OCI-LY3 (cell line): ENCODE measurements around the gene TSPEAR.

Experiments
- H2AFZ ChIP-seq: fragments of 200-600, 300-600 bp; shearing (Covaris generic); 2 replicates; pipeline ENCODE4 v1.6.0; 2014; ENCODE audit warnings: antibody characterized with exemption, low read depth, low read length
- H3K27ac ChIP-seq: fragments of 200-600, 300-600 bp; sonication (generic); 2 replicates; pipeline ENCODE4 v1.5.1; 2014; ENCODE audit warnings: mild to moderate bottlenecking, low read length, moderate library complexity, mixed read lengths
- H3K27me3 ChIP-seq: fragments of 200-600, 300-600 bp; sonication (generic); 2 replicates; pipeline ENCODE4 v1.6.1; 2014; ENCODE audit warnings: low read depth, low read length, mixed read lengths
- H3K36me3 ChIP-seq: fragments of 200-600, 300-600 bp; sonication (generic); replicated peaks from 2 replicates; pipeline ENCODE3; 2014; ENCODE audit warnings: low read depth, low read length, mixed read lengths
- H3K4me1 ChIP-seq: fragments of 300-600, 200-600 bp; sonication (generic); 2 replicates; pipeline ENCODE4 v1.6.1; 2014; ENCODE audit warnings: low read length, mixed read lengths
- H3K4me2 ChIP-seq: fragments of 200-600, 300-600 bp; sonication (generic); 2 replicates; pipeline ENCODE4 v1.6.1; 2014; ENCODE audit warnings: low read length, mixed read lengths
- H3K4me3 ChIP-seq: fragments of 300-600, 200-600 bp; sonication (generic); 2 replicates; pipeline ENCODE4 v1.5.1; 2014; ENCODE audit warnings: antibody characterized with exemption, mild to moderate bottlenecking, low read length, moderate library complexity
- H3K79me2 ChIP-seq: fragments of 300-600, 200-600 bp; shearing (Covaris generic); 2 replicates; pipeline ENCODE4 v1.6.1; 2014; ENCODE audit warnings: mild to moderate bottlenecking, low read length, mixed read lengths
- H3K9ac ChIP-seq: fragments of 300-600, 200-600 bp; shearing (Covaris generic); 2 replicates; pipeline ENCODE4 v1.6.0; 2014; ENCODE audit warnings: mild to moderate bottlenecking, low read length, moderate library complexity
- H3K9me3 ChIP-seq: fragments of 200-600, 300-600 bp; shearing (Covaris generic); 2 replicates; pipeline ENCODE4 v1.6.1; 2014; ENCODE audit warnings: low read length, mixed read lengths; ENCODE audit not compliant: insufficient read depth
- H4K20me1 ChIP-seq: fragments of 200-600, 300-600 bp; sonication (generic); 2 replicates; pipeline ENCODE4 v1.6.1; 2016; ENCODE audit warnings: low read length, mixed read lengths; ENCODE audit not compliant: insufficient read depth
- EZH2phosphoT487 ChIP-seq: fragments of 200-600 bp; shearing (Covaris generic); IDR thresholded peaks from 2 replicates; pipeline ENCODE4 v1.6.1; 2018; ENCODE audit warnings: antibody characterized with exemption, mixed run types, low read depth
- TF ChIP-seq, protein P1 (sequence below): fragments of 200-600, 300-600 bp; sonication (generic); IDR thresholded peaks from 2 replicates; pipeline ENCODE4 v1.5.1; 2014; ENCODE audit warnings: antibody characterized with exemption, low read length, low read depth

Gene TSPEAR

DNA sequence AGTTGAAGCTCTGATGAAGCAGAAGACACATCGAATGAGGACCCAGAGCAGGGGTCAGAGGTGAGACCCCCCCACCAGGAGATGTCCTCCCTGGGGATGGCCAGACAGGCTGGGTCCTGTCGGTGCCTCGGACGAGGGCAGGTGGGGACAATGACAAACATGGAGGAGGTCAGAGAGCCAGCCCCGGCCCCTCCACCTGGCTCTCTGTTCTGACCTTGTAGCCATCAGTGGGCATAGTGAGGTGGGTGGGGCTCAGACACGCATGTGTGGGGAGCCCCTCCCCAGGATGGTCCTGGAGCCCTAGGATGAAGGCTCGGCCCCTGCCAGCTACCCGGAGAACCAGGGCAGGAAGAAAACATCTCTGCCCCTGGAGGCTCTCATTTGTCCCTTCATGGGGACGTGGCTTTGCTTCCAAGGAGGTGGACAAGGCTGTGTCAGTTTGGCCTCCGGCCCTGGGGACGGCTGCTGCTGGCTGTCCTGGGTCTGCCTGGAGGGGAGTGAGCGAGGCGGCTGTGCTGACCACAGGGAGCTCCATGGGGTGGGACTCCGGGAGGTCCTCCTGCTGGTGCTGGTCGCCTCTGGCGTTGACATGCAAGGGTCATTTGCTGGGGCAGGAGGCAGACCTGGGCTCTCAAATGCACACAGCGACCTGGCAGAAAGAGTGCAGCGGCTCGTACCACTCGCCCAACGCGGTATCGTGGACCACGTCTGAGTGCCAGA, 121.6 kb downstream of the TSPEAR start:
- H3K27me3 ChIP-seq = peaks cover 6% of the 10 kb centered on the region; the same call in 1 of the 2 replicates
- no peaks in the 10 kb centered on the region for H3K79me2 ChIP-seq
- no peaks in the 10 kb centered on the region for H3K36me3 ChIP-seq
- no peak for TF ChIP-seq EZH2phosphoT487
- TF ChIP-seq, protein P1, sequence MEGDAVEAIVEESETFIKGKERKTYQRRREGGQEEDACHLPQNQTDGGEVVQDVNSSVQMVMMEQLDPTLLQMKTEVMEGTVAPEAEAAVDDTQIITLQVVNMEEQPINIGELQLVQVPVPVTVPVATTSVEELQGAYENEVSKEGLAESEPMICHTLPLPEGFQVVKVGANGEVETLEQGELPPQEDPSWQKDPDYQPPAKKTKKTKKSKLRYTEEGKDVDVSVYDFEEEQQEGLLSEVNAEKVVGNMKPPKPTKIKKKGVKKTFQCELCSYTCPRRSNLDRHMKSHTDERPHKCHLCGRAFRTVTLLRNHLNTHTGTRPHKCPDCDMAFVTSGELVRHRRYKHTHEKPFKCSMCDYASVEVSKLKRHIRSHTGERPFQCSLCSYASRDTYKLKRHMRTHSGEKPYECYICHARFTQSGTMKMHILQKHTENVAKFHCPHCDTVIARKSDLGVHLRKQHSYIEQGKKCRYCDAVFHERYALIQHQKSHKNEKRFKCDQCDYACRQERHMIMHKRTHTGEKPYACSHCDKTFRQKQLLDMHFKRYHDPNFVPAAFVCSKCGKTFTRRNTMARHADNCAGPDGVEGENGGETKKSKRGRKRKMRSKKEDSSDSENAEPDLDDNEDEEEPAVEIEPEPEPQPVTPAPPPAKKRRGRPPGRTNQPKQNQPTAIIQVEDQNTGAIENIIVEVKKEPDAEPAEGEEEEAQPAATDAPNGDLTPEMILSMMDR = no peak
- H3K27ac ChIP-seq = no peak overlapping the region
- H3K4me3 ChIP-seq = no peak overlapping the region
- H4K20me1 ChIP-seq = no peaks in the 10 kb centered on the region
- no peaks in the 10 kb centered on the region for H3K9me3 ChIP-seq
- no peaks in the 10 kb centered on the region for H3K4me1 ChIP-seq
- no peak overlapping the region for H3K4me2 ChIP-seq
- H3K9ac ChIP-seq = no peak overlapping the region
- no peak overlapping the region for H2AFZ ChIP-seq

DNA sequence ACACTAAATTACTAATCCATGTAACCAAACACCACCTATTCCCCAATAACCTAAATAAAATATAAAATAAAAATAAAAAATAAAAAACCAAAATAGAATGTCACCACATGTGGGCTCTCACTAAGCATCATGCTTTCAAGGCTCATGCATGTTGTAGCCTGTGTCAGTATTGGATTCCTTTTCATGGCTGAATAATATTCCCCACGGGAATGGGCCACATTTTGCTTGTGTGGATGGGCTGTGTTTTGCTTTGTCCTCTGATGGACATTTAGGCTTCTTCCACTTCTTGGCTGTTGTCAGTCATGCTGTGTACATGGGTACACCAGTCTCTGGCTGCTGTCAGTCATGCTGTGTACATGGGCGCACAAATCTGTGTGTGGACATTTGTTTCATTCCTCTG, 122.3 kb downstream of the TSPEAR start:
- Histone ChIP-seq H3K4me3 (no peak overlapping the region), H3K27ac (no peak overlapping the region), H3K9me3 (no peaks in the 10 kb centered on the region), H3K36me3 (no peaks in the 10 kb centered on the region), H3K27me3 (peaks cover 9% of the 10 kb centered on the region; the same call in 1 of the 2 replicates), H3K79me2 (no peaks in the 10 kb centered on the region), H4K20me1 (no peaks in the 10 kb centered on the region), H3K4me2 (no peak overlapping the region), H3K4me1 (peaks cover 2% of the 10 kb centered on the region), H2AFZ (no peak overlapping the region), H3K9ac (no peak overlapping the region)
- TF ChIP-seq, protein P1 = no peak
- no peak for TF ChIP-seq EZH2phosphoT487

DNA sequence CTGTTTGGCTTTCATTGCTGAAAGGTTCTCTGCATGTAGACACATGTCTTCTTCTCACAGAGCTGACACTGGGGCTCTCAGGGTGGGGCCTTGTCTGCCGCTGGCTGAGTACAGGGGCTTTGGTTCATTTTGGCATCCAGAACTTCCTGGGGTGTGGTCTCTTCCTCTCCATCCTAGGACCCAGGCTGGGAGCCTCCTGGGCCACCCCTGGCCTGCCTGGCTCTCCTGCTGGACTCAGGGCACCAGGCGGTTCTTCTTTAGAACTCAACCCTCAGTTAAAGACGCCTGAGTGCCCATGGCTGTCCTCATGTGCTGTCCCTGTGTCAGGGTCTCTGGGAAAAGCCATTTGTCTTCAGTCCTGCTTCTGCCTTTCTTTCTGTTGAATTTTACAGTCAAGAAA, 125.5 kb downstream of the TSPEAR start:
- Histone ChIP-seq H4K20me1 (no peaks in the 10 kb centered on the region), H3K36me3 (no peaks in the 10 kb centered on the region), H3K4me3 (no peak overlapping the region), H3K79me2 (no peaks in the 10 kb centered on the region), H3K9ac (no peak overlapping the region), H2AFZ (no peak overlapping the region), H3K4me2 (no peak overlapping the region), H3K27me3 (peaks cover 9% of the 10 kb centered on the region; the same call in 1 of the 2 replicates), H3K27ac (no peak overlapping the region), H3K9me3 (no peaks in the 10 kb centered on the region), H3K4me1 (peaks cover 10% of the 10 kb centered on the region)
- TF ChIP-seq, protein P1 = no peak
- TF ChIP-seq EZH2phosphoT487 = no peak

- no peaks in the 10 kb centered on the region for H4K20me1 ChIP-seq
- peak overlapping the region; percentile 60 for H3K4me2 ChIP-seq
- TF ChIP-seq, protein P1 = no peak
- no peak for TF ChIP-seq EZH2phosphoT487
- peaks cover 9% of the 10 kb centered on the region; the same call in 1 of the 2 replicates for H3K27me3 ChIP-seq
- no peaks in the 10 kb centered on the region for H3K36me3 ChIP-seq
- 0 out of 2 replicates have a peak overlapping the region, but pooled peaks have one; percentile 10 for H3K4me3 ChIP-seq
- peaks cover 10% of the 10 kb centered on the region for H3K4me1 ChIP-seq
- no peaks in the 10 kb centered on the region for H3K9me3 ChIP-seq
- H2AFZ ChIP-seq = no peak overlapping the region
- no peak overlapping the region for H3K9ac ChIP-seq
- no peak overlapping the region for H3K27ac ChIP-seq
- no peaks in the 10 kb centered on the region for H3K79me2 ChIP-seq
Observed at GRCh38 chr21:44583800-44584147, 127.6 kb downstream of the TSPEAR start.
